CD8-positive, alpha-beta memory T cell (primary cell): Measurements from ENCODE around the gene ZZZ3. TPM values are rescaled to one million over a fixed set of nuclear protein-coding genes. Genes with fewer than 3 reads are reported as not detected.
"Not testable (repeated sequence)": the region's sequence is repeated elsewhere in the genome, so short reads cannot be mapped to it uniquely, and the experiment has no call there.

Experiments used
- CTCF ChIA-PET: fragments of 350-600 bp; sonication (Branson Sonifier 250); formaldehyde crosslinking; loops from one replicate; lab custom pipeline; 2021; ENCODE audit warnings: antibody characterized with exemption; lab: Charles Lee
- POLR2A ChIA-PET: fragments of 350-600 bp; sonication (Branson Sonifier 250); formaldehyde crosslinking; loops from one replicate; lab custom pipeline; 2021; ENCODE audit warnings: antibody characterized with exemption; lab: Charles Lee
- DNase-seq, 5 donors: peaks; one replicate each; pipeline versions ENCODE4 v3.0.0 to v3.0.0-alpha.2; 2020 to 2022; ENCODE audit warnings: mixed read lengths in 1 of 5
- H3K27ac ChIP-seq: one replicate; pipeline ENCODE4 v1.7.0; 2013; ENCODE audit warnings: low read depth, mild to moderate bottlenecking, low read length, moderate library complexity
- H3K27me3 ChIP-seq: 2 replicates; pipeline ENCODE4 v1.7.0; 2013; ENCODE audit warnings: low read length, mild to moderate bottlenecking; ENCODE audit not compliant: insufficient read depth, poor library complexity, severe bottlenecking
- H3K36me3 ChIP-seq: 2 replicates; pipeline ENCODE4 v1.7.0; 2013; ENCODE audit warnings: mild to moderate bottlenecking, low read length, moderate library complexity; ENCODE audit not compliant: insufficient read depth
- H3K4me1 ChIP-seq: 2 replicates; pipeline ENCODE4 v1.7.0; 2013; ENCODE audit warnings: mild to moderate bottlenecking, low read length, moderate library complexity; ENCODE audit not compliant: insufficient read depth
- H3K4me3 ChIP-seq: 2 replicates; pipeline ENCODE4 v1.7.0; 2013; ENCODE audit warnings: mild to moderate bottlenecking, low read length
- H3K9me3 ChIP-seq: 2 replicates; pipeline ENCODE4 v1.7.0; 2013; ENCODE audit warnings: mild to moderate bottlenecking, low read length
- H3K27ac Mint-ChIP-seq, 8 donors: one replicate each; pipeline ENCODE4 v1.8.0; 2020 to 2021; ENCODE audit warnings: mixed read lengths in 8 of 8, mild to moderate bottlenecking in 6 of 8, inconsistent platforms in 3 of 8, moderate library complexity in 3 of 8
- H3K27me3 Mint-ChIP-seq, 2 donors: one replicate each; pipeline ENCODE4 v1.8.0; 2020 to 2021; ENCODE audit warnings: mixed read lengths in 2 of 2, mild to moderate bottlenecking in 1 of 2, moderate library complexity in 1 of 2
- H3K36me3 Mint-ChIP-seq, 3 donors: one replicate each; pipeline ENCODE4 v1.8.0; 2020 to 2021; ENCODE audit warnings: mixed read lengths in 3 of 3, inconsistent platforms in 1 of 3, mild to moderate bottlenecking in 1 of 3
- H3K4me1 Mint-ChIP-seq, 3 donors: one replicate each; pipeline ENCODE4 v1.8.0; 2020 to 2021; ENCODE audit warnings: mixed read lengths in 3 of 3, inconsistent platforms in 1 of 3, mild to moderate bottlenecking in 1 of 3
- H3K4me3 Mint-ChIP-seq, 7 donors: one replicate each; pipeline ENCODE4 v1.8.0; 2020 to 2021; ENCODE audit warnings: mixed read lengths in 7 of 7, mild to moderate bottlenecking in 6 of 7, moderate library complexity in 4 of 7, inconsistent platforms in 2 of 7
- H3K9me3 Mint-ChIP-seq, 5 donors: one replicate each; pipeline ENCODE4 v1.8.0; 2020 to 2022; ENCODE audit warnings: mixed read lengths in 5 of 5, mild to moderate bottlenecking in 3 of 5, moderate library complexity in 2 of 5, inconsistent platforms in 1 of 5
- polyA plus RNA-seq: library from polyadenylated mRNA; unstranded; fragments of 300-500 nt; fragmentation: Illumina TruSeq; gene quantifications from one replicate; pipeline ENCODE4 v1.2.3, GENCODE V29; 2021
- total RNA-seq, 2 experiments: library from RNA; stranded (reverse); gene quantifications; one replicate each; pipeline ENCODE4 v1.2.3, GENCODE V29; 2021

ZZZ3 gene
- total and polyA plus RNA-seq, 3 experiments from 2014 or later, result 42.7 to 60.2 (median 58.3) TPM

DNA sequence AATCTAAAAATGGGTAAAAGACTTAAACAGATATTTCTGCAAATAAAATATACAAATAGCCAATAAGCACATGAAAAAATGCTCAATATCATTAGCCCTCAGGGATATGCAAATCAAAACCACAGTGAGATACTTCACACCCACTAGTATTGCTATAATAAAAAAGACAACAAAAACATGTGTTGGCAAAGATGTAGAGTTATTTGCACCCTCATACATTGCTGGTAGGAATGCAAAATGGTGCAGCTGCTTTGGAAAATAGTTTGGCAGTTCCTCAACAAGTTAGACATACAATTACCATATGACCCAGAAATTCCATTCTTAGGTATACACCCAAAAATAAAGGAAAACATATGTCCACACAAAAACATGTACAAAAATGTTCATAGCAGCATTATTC, 30.2 kb downstream of the ZZZ3 start:
- Histone ChIP-seq H3K36me3 (peaks cover 7% of the 10 kb centered on the region), H3K4me3 (no peak overlapping the region), H3K9me3 (peaks cover 20% of the 10 kb centered on the region), H3K27ac (no peak overlapping the region), H3K4me1 (peaks cover 7% of the 10 kb centered on the region), H3K27me3 (no peaks in the 10 kb centered on the region)
- H3K9me3 Mint-ChIP-seq, result peaks cover 7 to 37% (median 30%) of the 10 kb centered on the region in 5 donors
- CTCF ChIA-PET, result no interaction called here
- H3K36me3 Mint-ChIP-seq, result peaks cover 24 to 55% (median 39%) of the 10 kb centered on the region in 3 donors
- DNase-seq, result no peak
- no peak overlapping the region for H3K4me3 Mint-ChIP-seq
- peaks cover 33 to 56% (median 54%) of the 10 kb centered on the region in 3 donors for H3K4me1 Mint-ChIP-seq
- POLR2A ChIA-PET, result interaction anchor here (0.6 kb wide), 1 partner anchor 16 kb away, joined by 4 read pairs; no protein-coding TSS in a partner anchor
- no peaks in the 10 kb centered on the region for H3K27me3 Mint-ChIP-seq
- H3K27ac Mint-ChIP-seq, result peak overlapping the region in 4 of 8 donors; percentile 24 to 67 (median 48)

DNA sequence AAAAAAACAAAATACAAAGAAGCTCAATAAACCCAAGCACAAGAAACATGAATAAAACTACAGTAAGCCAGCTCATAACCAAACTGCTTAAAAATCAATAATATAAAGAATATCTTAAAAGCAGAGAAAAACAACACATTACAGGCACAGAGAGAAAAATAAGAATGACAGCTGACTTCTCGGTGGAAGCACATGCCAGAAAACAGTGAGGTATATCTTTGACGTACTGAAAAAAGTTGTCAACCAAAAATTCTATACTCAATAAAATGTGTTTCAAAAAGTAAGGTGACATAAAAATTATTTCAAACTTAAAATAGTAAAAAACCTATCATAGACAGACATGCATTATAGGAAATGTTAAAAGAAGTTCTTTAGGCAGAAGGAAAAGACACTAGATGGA, 33.3 kb downstream of the ZZZ3 start:
- ChIA-PET POLR2A (no interaction called here), CTCF (interaction anchor here (0.9 kb wide), 1 partner anchor 34 kb away, joined by 3 read pairs; no protein-coding TSS in a partner anchor)
- H3K4me1 Mint-ChIP-seq, result peaks cover 24 to 52% (median 49%) of the 10 kb centered on the region in 3 donors
- Histone ChIP-seq H3K9me3 (peaks cover 20% of the 10 kb centered on the region), H3K4me3 (no peak overlapping the region), H3K27me3 (no peaks in the 10 kb centered on the region), H3K4me1 (no peaks in the 10 kb centered on the region), H3K36me3 (peaks cover 21% of the 10 kb centered on the region), H3K27ac (no peak overlapping the region)
- peaks cover 10 to 37% (median 30%) of the 10 kb centered on the region in 5 donors for H3K9me3 Mint-ChIP-seq
- peaks cover 28 to 64% (median 47%) of the 10 kb centered on the region in 3 donors for H3K36me3 Mint-ChIP-seq
- no peaks in the 10 kb centered on the region for H3K27me3 Mint-ChIP-seq
- DNase-seq, result no peak
- no peak overlapping the region for H3K4me3 Mint-ChIP-seq
- H3K27ac Mint-ChIP-seq, result no peak overlapping the region

DNA sequence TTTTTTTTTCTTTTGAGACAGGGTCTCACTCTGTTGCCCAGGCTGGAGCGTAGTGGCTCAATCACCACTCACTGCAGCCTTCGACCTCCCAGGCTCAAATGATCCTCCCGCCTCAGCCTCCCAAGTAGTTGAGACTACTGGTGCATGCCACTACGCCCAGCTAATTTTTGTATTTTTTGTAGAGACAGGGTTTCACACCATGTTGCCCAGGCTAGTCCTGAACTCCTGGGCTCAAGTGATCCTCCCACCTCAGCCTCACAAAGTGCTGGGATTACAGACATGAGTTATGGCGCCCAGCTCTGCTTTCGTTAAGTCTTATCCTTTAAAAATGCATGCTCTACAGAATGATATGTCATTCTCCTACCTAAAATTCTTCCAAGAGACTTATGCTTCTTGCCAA, 36.2 kb downstream of the ZZZ3 start:
- Mint-ChIP-seq H3K36me3 (peaks cover 20 to 61% (median 36%) of the 10 kb centered on the region in 3 donors), H3K4me1 (peaks cover 17 to 55% (median 49%) of the 10 kb centered on the region in 3 donors), H3K9me3 (peaks cover 10 to 29% (median 27%) of the 10 kb centered on the region in 5 donors), H3K27ac (peak overlapping the region in 1 of 8 donors; percentile 14)
- DNase-seq, H3K4me3 Mint-ChIP-seq, H3K27ac ChIP-seq, H3K4me3 ChIP-seq, POLR2A ChIA-PET, CTCF ChIA-PET, H3K4me1 ChIP-seq, H3K27me3 Mint-ChIP-seq, H3K27me3 ChIP-seq: not testable (repeated sequence)
- Histone ChIP-seq H3K36me3 (peaks cover 17% of the 10 kb centered on the region), H3K9me3 (peaks cover 19% of the 10 kb centered on the region)

GRCh38 chr1:77643456-77643855, 39.0 kb downstream of the ZZZ3 start:
- Mint-ChIP-seq H3K9me3 (peaks cover 1 to 5% (median 3%) of the 10 kb centered on the region in 5 donors), H3K4me1 (peaks cover 22 to 61% (median 53%) of the 10 kb centered on the region in 3 donors), H3K4me3 (no peak overlapping the region), H3K27me3 (no peaks in the 10 kb centered on the region), H3K36me3 (peaks cover 11 to 59% (median 15%) of the 10 kb centered on the region in 3 donors), H3K27ac (no peak overlapping the region)
- POLR2A ChIA-PET, result no interaction called here
- Histone ChIP-seq H3K27ac (no peak overlapping the region), H3K4me3 (no peak overlapping the region), H3K9me3 (peaks cover 2% of the 10 kb centered on the region), H3K36me3 (peaks cover 13% of the 10 kb centered on the region), H3K27me3 (no peaks in the 10 kb centered on the region), H3K4me1 (no peaks in the 10 kb centered on the region)
- DNase-seq, result no peak
- CTCF ChIA-PET, result no interaction called here

GRCh38 chr1:77642941-77643340, 39.5 kb downstream of the ZZZ3 start:
- Mint-ChIP-seq H3K4me3 (no peak overlapping the region), H3K4me1 (peaks cover 25 to 59% (median 53%) of the 10 kb centered on the region in 3 donors), H3K27me3 (no peaks in the 10 kb centered on the region), H3K9me3 (peaks cover 0 to 4% (median 2%) of the 10 kb centered on the region in 5 donors), H3K27ac (peak overlapping the region in 1 of 8 donors; percentile 52), H3K36me3 (peaks cover 7 to 61% (median 12%) of the 10 kb centered on the region in 3 donors)
- POLR2A ChIA-PET, result no interaction called here
- H3K9me3 ChIP-seq, result no peaks in the 10 kb centered on the region
- peaks cover 13% of the 10 kb centered on the region for H3K36me3 ChIP-seq
- no peak overlapping the region for H3K4me3 ChIP-seq
- no peaks in the 10 kb centered on the region for H3K4me1 ChIP-seq
- H3K27ac ChIP-seq, result no peak overlapping the region
- no peak for DNase-seq
- CTCF ChIA-PET, result interaction anchor here (1.8 kb wide), 1 partner anchor 40 kb away, joined by 4 read pairs; no protein-coding TSS in a partner anchor
- no peaks in the 10 kb centered on the region for H3K27me3 ChIP-seq

DNA sequence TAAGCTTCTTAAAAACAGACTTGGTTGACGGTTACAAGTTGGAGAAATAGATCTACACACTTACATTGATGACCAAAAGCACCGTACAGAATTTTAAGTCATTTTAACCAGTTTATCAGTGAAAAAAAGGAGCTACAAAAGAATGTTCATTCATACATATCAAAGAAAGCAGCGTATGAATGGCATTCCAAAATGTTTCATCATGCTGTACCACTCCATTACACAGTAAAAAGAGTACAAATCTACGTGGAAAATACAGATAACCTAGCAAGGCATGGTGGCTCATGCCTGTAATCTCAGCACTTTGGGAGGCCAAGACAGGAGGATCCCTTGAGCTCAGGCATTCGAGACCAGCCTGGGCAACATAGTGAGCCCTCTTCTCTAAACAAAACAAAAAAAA, 40.3 kb downstream of the ZZZ3 start:
- Histone ChIP-seq H3K27ac (no peak overlapping the region), H3K27me3 (no peaks in the 10 kb centered on the region), H3K9me3 (no peaks in the 10 kb centered on the region), H3K4me3 (no peak overlapping the region), H3K36me3 (peaks cover 13% of the 10 kb centered on the region), H3K4me1 (no peaks in the 10 kb centered on the region)
- ChIA-PET POLR2A (no interaction called here), CTCF (interaction anchor here (1.0 to 1.8 kb wide), 2 partner anchors 27 to 41 kb away, joined by 3 to 4 read pairs; no protein-coding TSS in a partner anchor)
- no peak for DNase-seq
- peaks cover 0 to 4% (median 0%) of the 10 kb centered on the region in 5 donors for H3K9me3 Mint-ChIP-seq
- no peaks in the 10 kb centered on the region for H3K27me3 Mint-ChIP-seq
- peaks cover 7 to 64% (median 12%) of the 10 kb centered on the region in 3 donors for H3K36me3 Mint-ChIP-seq
- H3K4me1 Mint-ChIP-seq, result peaks cover 25 to 55% (median 52%) of the 10 kb centered on the region in 3 donors
- H3K4me3 Mint-ChIP-seq, result no peak overlapping the region
- peak overlapping the region in 1 of 8 donors; percentile 54 for H3K27ac Mint-ChIP-seq

DNA sequence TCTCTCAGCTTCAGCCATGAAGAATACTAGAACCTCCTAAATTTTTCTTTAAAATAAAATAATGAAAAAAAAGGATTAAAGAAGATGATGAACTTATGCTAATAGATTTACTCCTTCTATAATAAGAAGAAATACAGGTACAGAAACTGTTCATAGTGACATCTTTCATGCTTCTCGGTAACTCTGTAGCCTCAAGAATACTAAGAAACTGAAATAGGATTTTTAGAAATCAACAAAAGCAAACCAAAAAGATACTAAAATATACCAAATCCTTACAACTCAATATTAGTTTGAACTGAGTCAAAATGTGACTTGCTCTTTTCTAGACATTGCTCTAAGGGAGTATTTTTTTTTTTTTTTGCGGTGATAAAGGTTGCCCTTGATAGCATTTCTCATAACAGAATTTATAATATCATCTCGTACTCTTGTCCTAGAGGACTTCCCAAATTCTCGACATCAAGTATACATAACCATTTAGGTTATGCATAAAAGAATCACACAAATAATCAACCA, 42.8 kb downstream of the ZZZ3 start:
- Histone ChIP-seq H3K9me3 (no peaks in the 10 kb centered on the region), H3K4me3 (no peak overlapping the region), H3K27me3 (no peaks in the 10 kb centered on the region), H3K36me3 (peaks cover 4% of the 10 kb centered on the region), H3K27ac (no peak overlapping the region), H3K4me1 (no peaks in the 10 kb centered on the region)
- Mint-ChIP-seq H3K9me3 (no peaks in the 10 kb centered on the region), H3K36me3 (peaks cover 0 to 58% (median 6%) of the 10 kb centered on the region in 3 donors), H3K4me1 (peaks cover 17 to 41% (median 38%) of the 10 kb centered on the region in 3 donors), H3K27ac (no peak overlapping the region), H3K4me3 (no peak overlapping the region), H3K27me3 (no peaks in the 10 kb centered on the region)
- no peak for DNase-seq
- ChIA-PET CTCF (no interaction called here), POLR2A (no interaction called here)

DNA sequence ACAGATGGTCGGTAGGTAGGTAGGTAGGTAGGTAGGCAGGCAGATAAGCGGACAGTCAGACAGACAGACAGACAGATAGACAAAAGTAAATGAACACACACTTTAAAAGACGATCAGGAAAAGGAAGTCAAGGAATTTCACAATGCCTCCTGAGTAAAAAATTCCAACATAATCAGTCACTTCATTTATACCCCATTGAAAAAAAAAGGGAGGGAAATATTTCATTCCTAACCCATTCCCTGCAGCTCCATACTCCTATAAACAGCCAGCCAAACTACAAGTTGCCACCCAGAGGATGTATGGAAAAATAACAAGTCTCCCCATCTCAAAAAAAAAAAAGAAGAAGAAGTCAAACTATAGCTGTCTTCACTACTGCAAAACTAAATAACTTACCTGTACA, 43.4 kb downstream of the ZZZ3 start:
- Histone ChIP-seq H3K9me3 (no peaks in the 10 kb centered on the region), H3K4me3 (no peak overlapping the region), H3K4me1 (no peaks in the 10 kb centered on the region), H3K27me3 (no peaks in the 10 kb centered on the region), H3K27ac (no peak overlapping the region), H3K36me3 (no peaks in the 10 kb centered on the region)
- DNase-seq, result no peak
- H3K36me3 Mint-ChIP-seq, result peaks cover 0 to 59% (median 11%) of the 10 kb centered on the region in 3 donors
- CTCF ChIA-PET, result no interaction called here
- H3K27ac Mint-ChIP-seq, result peak overlapping the region in 4 of 8 donors; percentile 3 to 56 (median 44)
- POLR2A ChIA-PET, result no interaction called here
- H3K4me3 Mint-ChIP-seq, result no peak overlapping the region
- H3K4me1 Mint-ChIP-seq, result peaks cover 19 to 37% (median 34%) of the 10 kb centered on the region in 3 donors
- H3K27me3 Mint-ChIP-seq, result no peaks in the 10 kb centered on the region
- H3K9me3 Mint-ChIP-seq, result no peaks in the 10 kb centered on the region
